ENCODE data around the gene CX3CL1. TPM values are rescaled to one million over a fixed set of nuclear protein-coding genes. Genes with fewer than 3 reads are reported as not detected.
A peak's percentile ranks its signal among the peaks of the same experiment; 100 is the strongest.

The CX3CL1 gene
- total and polyA plus RNA-seq, 2 donors (not counting 1 experiment from before 2014, with no cell fraction given), result not detected

- Histone ChIP-seq H4K20me1 (ENCODE audit: control insufficient read depth, insufficient read depth, low read length, poor library complexity, severe bottlenecking) (no peaks in the 10 kb centered on the region), H3K36me3 (replicated peaks in 1 of 2; ENCODE audit: control extremely low read depth in 1 of 2, control insufficient read depth in 1 of 2, extremely low read depth in 1 of 2, insufficient read depth in 2 of 2, low read length in 1 of 2) (no peaks in the 10 kb centered on the region), H2AFZ (ENCODE audit: insufficient read depth, low read depth, low read length, poor library complexity, severe bottlenecking) (no peak overlapping the region), H3K27me3 (replicated peaks in 1 of 4; ENCODE audit: control extremely low read depth in 1 of 4, control insufficient read depth in 3 of 4, insufficient read depth in 4 of 4, low read length in 3 of 4) (peaks cover 0 to 14% (median 6%) of the 10 kb centered on the region in 4 experiments), H3K9ac (ENCODE audit: low read length) (no peak overlapping the region), H3K4me2 (replicated peaks; ENCODE audit: low read depth, low read length, poor library complexity, severe bottlenecking) (no peak overlapping the region), H3K4me3 (ENCODE audit: control extremely low read depth in 1 of 5, extremely low read depth in 1 of 5, insufficient read depth in 1 of 5, low read depth in 2 of 5, low read length in 4 of 5) (no peak overlapping the region), H3K9me3 (ENCODE audit: control extremely low read depth in 1 of 3, control insufficient read depth in 2 of 3, insufficient read depth in 1 of 3, low read length in 2 of 3) (peaks cover 0 to 2% (median 0%) of the 10 kb centered on the region in 3 donors), H3K27ac (ENCODE audit: low read length in 2 of 2) (no peak overlapping the region), H3K79me2 (ENCODE audit: control insufficient read depth, insufficient read depth, low read length) (no peaks in the 10 kb centered on the region), H3K4me1 (ENCODE audit: control insufficient read depth in 2 of 2, insufficient read depth in 2 of 2, low read length in 2 of 2) (peaks cover 29 to 39% of the 10 kb centered on the region in 2 donors)
- H3K27ac Mint-ChIP-seq, result peak overlapping the region; percentile 7
- POLR2A ChIA-PET, result interaction anchor here (0.6 kb wide), 1 partner anchor 11 kb away, joined by 8 read pairs; no protein-coding TSS in a partner anchor
- no peak for TF ChIP-seq EZH2 (IDR thresholded peaks at IDR 0.05; ENCODE audit: borderline replicate concordance, insufficient read depth, low read depth, low read length, poor library complexity, severe bottlenecking)
- TF ChIP-seq CTCF (IDR thresholded peaks at IDR 0.05), result no peak
- no peak overlapping the region for H3K4me3 Mint-ChIP-seq
- WGBS (ENCODE audit: insufficient coverage), result 100% methylated on average over 1 of the region's 2 CpGs
- CTCF ChIA-PET, result no interaction called here
- peaks cover 56% of the 10 kb centered on the region for H3K4me1 Mint-ChIP-seq
- H3K9me3 Mint-ChIP-seq (ENCODE audit: insufficient read depth), result no peaks in the 10 kb centered on the region
- intact Hi-C loops (cut with micrococcal nuclease), result loop anchor here (5.0 kb wide), 1 partner anchor 192 kb away; the partner anchor contains the start of gene CCDC102A
- H3K27me3 Mint-ChIP-seq, result peaks cover 16% of the 10 kb centered on the region
- no peak for DNase-seq
- ATAC-seq (ENCODE audit: low read depth), result no peak
Measured at GRCh38 chr16:57345021-57345420, 27.3 kb upstream of the CX3CL1 start.

GRCh38 chr16:57345666-57346204 lies 26.6 kb upstream of the CX3CL1 start:
- Mint-ChIP-seq H3K27me3 (peaks cover 16% of the 10 kb centered on the region), H3K4me1 (peaks cover 54% of the 10 kb centered on the region)
- 100% methylated on average over 1 of the region's 3 CpGs for WGBS (ENCODE audit: insufficient coverage)

More at GRCh38 chr16:57345666-57346204, 26.6 kb upstream of the CX3CL1 start:
- Mint-ChIP-seq H3K4me3 (no peak overlapping the region), H3K9me3 (ENCODE audit: insufficient read depth) (no peaks in the 10 kb centered on the region), H3K27ac (no peak overlapping the region)
- no peak overlapping the region for H3K27ac ChIP-seq (ENCODE audit: low read length in 2 of 2)
- no peaks in the 10 kb centered on the region for H3K79me2 ChIP-seq (ENCODE audit: control insufficient read depth, insufficient read depth, low read length)
- POLR2A ChIA-PET, result no interaction called here
- CTCF ChIA-PET, result no interaction called here
- intact Hi-C loops (cut with micrococcal nuclease), result loop anchor here (5.0 kb wide), 1 partner anchor 192 kb away; the partner anchor contains the start of gene CCDC102A
- no peak overlapping the region for H3K4me2 ChIP-seq (replicated peaks; ENCODE audit: low read depth, low read length, poor library complexity, severe bottlenecking)
- TF ChIP-seq CTCF (IDR thresholded peaks at IDR 0.05) (no peak), EZH2 (IDR thresholded peaks at IDR 0.05; ENCODE audit: borderline replicate concordance, insufficient read depth, low read depth, low read length, poor library complexity, severe bottlenecking) (no peak)
- no peak overlapping the region for H3K4me3 ChIP-seq (ENCODE audit: control extremely low read depth in 1 of 5, extremely low read depth in 1 of 5, insufficient read depth in 1 of 5, low read depth in 2 of 5, low read length in 4 of 5)
- no peak overlapping the region for H2AFZ ChIP-seq (ENCODE audit: insufficient read depth, low read depth, low read length, poor library complexity, severe bottlenecking)
- no peaks in the 10 kb centered on the region for H4K20me1 ChIP-seq (ENCODE audit: control insufficient read depth, insufficient read depth, low read length, poor library complexity, severe bottlenecking)
- no peaks in the 10 kb centered on the region for H3K36me3 ChIP-seq (replicated peaks in 1 of 2; ENCODE audit: control extremely low read depth in 1 of 2, control insufficient read depth in 1 of 2, extremely low read depth in 1 of 2, insufficient read depth in 2 of 2, low read length in 1 of 2)
- ATAC-seq (ENCODE audit: low read depth), result no peak
- H3K9ac ChIP-seq (ENCODE audit: low read length), result no peak overlapping the region
- peaks cover 27 to 33% of the 10 kb centered on the region in 2 donors for H3K4me1 ChIP-seq (ENCODE audit: control insufficient read depth in 2 of 2, insufficient read depth in 2 of 2, low read length in 2 of 2)
- H3K9me3 ChIP-seq (ENCODE audit: control extremely low read depth in 1 of 3, control insufficient read depth in 2 of 3, insufficient read depth in 1 of 3, low read length in 2 of 3), result peaks cover 0 to 2% (median 0%) of the 10 kb centered on the region in 3 donors
- peaks cover 0 to 14% (median 6%) of the 10 kb centered on the region in 4 experiments for H3K27me3 ChIP-seq (replicated peaks in 1 of 4; ENCODE audit: control extremely low read depth in 1 of 4, control insufficient read depth in 3 of 4, insufficient read depth in 4 of 4, low read length in 3 of 4)
- no peak for DNase-seq

All from B cell (primary cell).